HepG2 (cell line): ENCODE measurements around the gene GATA1. TPM values are rescaled to one million over a fixed set of nuclear protein-coding genes. Genes with fewer than 3 reads are reported as not detected.

Source experiments
- ATAC-seq: fragments of 200-7000 bp; cut with Tn5 transposase; 3 replicates; pipeline ENCODE4 v1.9.1; 2020; ENCODE audit warnings: mild to moderate bottlenecking, moderate library complexity
- BruUV-seq: library from RNA; stranded (reverse); fragments of 400-500 nt; replicated peaks from 2 replicates; lab custom pipeline; 2021; lab: Mats Ljungman, UMichigan
- CTCF ChIA-PET: fragments of 300-600 bp; formaldehyde crosslinking; extraction: SDS; loops from one replicate; lab custom pipeline; 2021; ENCODE audit warnings: low total read pairs, inconsistent platforms, low intra/inter-chr PET ratio; lab: Yijun Ruan, JAX
- POLR2A ChIA-PET: fragments of 350-600 bp; sonication (Branson Sonifier 250); formaldehyde crosslinking; loops from one replicate; lab custom pipeline; 2020; ENCODE audit warnings: antibody characterized with exemption, inconsistent platforms; lab: Yijun Ruan, JAX
- DNase-seq: peaks from one replicate; pipeline ENCODE4 v3.0.0-alpha.2; 2015; ENCODE audit warnings: low spot score
- FAIRE-seq: peaks from 3 replicates; lab custom pipeline; 2011; peaks lifted over from hg19 to GRCh38; lab: Jason Lieb, UNC
- H2AFZ ChIP-seq: one replicate; pipeline ENCODE4 v1.6.1; 2011; ENCODE audit warnings: low read length, inconsistent platforms
- H3K27ac ChIP-seq: fragments of 300-600 bp; 3 replicates; pipeline ENCODE4 v1.8.0; 2011; ENCODE audit warnings: mixed run types, mild to moderate bottlenecking, mixed read lengths, low read length, inconsistent platforms; ENCODE audit not compliant: insufficient read depth; ENCODE audit errors: extremely low read length
- H3K27me3 ChIP-seq, 2 experiments: fragments of 200-600 bp in 1 of 2; 2 replicates in 1 of 2; 3 replicates in 1 of 2; pipeline versions ENCODE4 v1.6.0 to v1.8.0; 2011; ENCODE audit warnings: low read length in 2 of 2, mild to moderate bottlenecking in 2 of 2, moderate library complexity in 2 of 2, inconsistent platforms in 1 of 2; ENCODE audit not compliant: insufficient read depth in 2 of 2, control insufficient read depth in 1 of 2
- H3K36me3 ChIP-seq, 2 experiments: fragments of 200-600 bp in 1 of 2; replicated peaks in 1 of 2; 2 replicates in 1 of 2; 3 replicates in 1 of 2; pipeline versions ENCODE4 v1.5.1 to v1.8.0; 2011; ENCODE audit warnings: low read length in 2 of 2, inconsistent platforms in 1 of 2; ENCODE audit not compliant: insufficient read depth in 2 of 2, control insufficient read depth in 1 of 2
- H3K4me1 ChIP-seq: 2 replicates; pipeline ENCODE4 v1.5.1; 2012; ENCODE audit warnings: low read length, inconsistent platforms; ENCODE audit not compliant: insufficient read depth
- H3K4me2 ChIP-seq: 2 replicates; pipeline ENCODE4 v1.6.0; 2011; ENCODE audit warnings: low read depth, low read length, inconsistent platforms
- H3K4me3 ChIP-seq, 3 experiments: fragments of 200-600 bp in 1 of 3; sonication (generic), shearing (Covaris generic) in 1 of 3; replicated peaks in 1 of 3; 2 replicates each; pipeline ENCODE4 v1.5.1; 2011 to 2016; ENCODE audit warnings: low read length in 3 of 3, inconsistent platforms in 2 of 3, low read depth in 2 of 3, mild to moderate bottlenecking in 2 of 3, control low read depth in 1 of 3, mixed read lengths in 1 of 3; ENCODE audit not compliant: insufficient read depth in 1 of 3
- H3K79me2 ChIP-seq: one replicate; pipeline ENCODE4 v1.6.1; 2011; ENCODE audit warnings: low read length, inconsistent platforms; ENCODE audit not compliant: insufficient read depth
- H3K9ac ChIP-seq: 2 replicates; pipeline ENCODE4 v1.6.0; 2011; ENCODE audit warnings: mild to moderate bottlenecking, low read depth, low read length, inconsistent platforms; ENCODE audit not compliant: insufficient read depth
- H3K9me3 ChIP-seq: 2 replicates; pipeline ENCODE4 v1.5.1; 2012; ENCODE audit warnings: mild to moderate bottlenecking, low read length
- H4K20me1 ChIP-seq: 2 replicates; pipeline ENCODE4 v1.6.0; 2011; ENCODE audit warnings: inconsistent platforms, mild to moderate bottlenecking, low read length, moderate library complexity; ENCODE audit not compliant: insufficient read depth
- CENPT ChIP-seq: sonication (generic); formaldehyde crosslinking; IDR thresholded peaks from 2 replicates; pipeline ENCODE4 v1.8.0; 2022; ENCODE audit warnings: low read depth, mild to moderate bottlenecking, moderate library complexity, missing genetic modification reagents
- GABPB1 ChIP-seq: IDR thresholded peaks from 2 replicates; pipeline ENCODE4 v1.6.1; 2016; ENCODE audit warnings: mild to moderate bottlenecking, missing genetic modification reagents, moderate library complexity, missing compliant biosample characterization
- KDM4B ChIP-seq: sonication (generic); formaldehyde crosslinking; IDR thresholded peaks from 2 replicates; pipeline ENCODE4 v1.4.0; 2020; ENCODE audit warnings: missing genetic modification reagents
- LCORL ChIP-seq, 2 experiments: fragments of 450-650 bp in 1 of 2; sonication (generic) in 1 of 2; formaldehyde crosslinking in 1 of 2; IDR thresholded peaks; 2 replicates each; pipeline versions ENCODE4 v1.5.0 to v1.6.1; 2017 to 2020; ENCODE audit warnings: antibody characterized with exemption in 1 of 2, missing genetic modification reagents in 1 of 2
- MAFG ChIP-seq: sonication (generic); formaldehyde crosslinking; IDR thresholded peaks from 2 replicates; pipeline ENCODE4 v1.5.1; 2020; ENCODE audit warnings: mild to moderate bottlenecking, missing genetic modification reagents
- MTA3 ChIP-seq: sonication (generic); formaldehyde crosslinking; IDR thresholded peaks from 2 replicates; pipeline ENCODE4 v1.4.0; 2020; ENCODE audit warnings: missing genetic modification reagents
- NBN ChIP-seq: fragments of 450-650 bp; conservative IDR thresholded peaks from 2 replicates; pipeline ENCODE4 v1.6.1; 2017
- PHF20 ChIP-seq: sonication (generic); formaldehyde crosslinking; IDR thresholded peaks from 2 replicates; pipeline ENCODE4 v1.5.0; 2020; ENCODE audit warnings: mild to moderate bottlenecking, missing genetic modification reagents
- SAP130 ChIP-seq: IDR thresholded peaks from 2 replicates; pipeline ENCODE4 v1.6.1; 2016; ENCODE audit warnings: low read depth
- SMAD9 ChIP-seq: sonication (generic); formaldehyde crosslinking; IDR thresholded peaks from 2 replicates; pipeline ENCODE4 v1.5.1; 2020; ENCODE audit warnings: mild to moderate bottlenecking, missing genetic modification reagents
- WIZ ChIP-seq: sonication (generic); formaldehyde crosslinking; IDR thresholded peaks from 2 replicates; pipeline ENCODE4 v1.5.1; 2020; ENCODE audit warnings: mild to moderate bottlenecking, missing genetic modification reagents
- ZEB1 ChIP-seq: IDR thresholded peaks from 2 replicates; pipeline ENCODE4 v1.6.1; 2012; ENCODE audit warnings: mild to moderate bottlenecking, low read depth, inconsistent platforms; ENCODE audit not compliant: insufficient replicate concordance
- ZNF709 ChIP-seq: sonication (generic); formaldehyde crosslinking; IDR thresholded peaks from 2 replicates; pipeline ENCODE4 v1.5.0; 2020; ENCODE audit warnings: mild to moderate bottlenecking, missing genetic modification reagents
- ZSCAN20 ChIP-seq: sonication (generic); formaldehyde crosslinking; IDR thresholded peaks from 2 replicates; pipeline ENCODE4 v1.4.0; 2020; ENCODE audit warnings: missing genetic modification reagents, mild to moderate bottlenecking, borderline replicate concordance
- WGBS: methylation state at CpG from one replicate; pipeline ENCODE4 v1.1.6; 2017; ENCODE audit warnings: low lambda C conversion rate; 5-methylcytosine and 5-hydroxymethylcytosine counted together
- in situ Hi-C: cut with HindIII; loops from 2 replicates; pipeline ENCODE4 v1.10.0; 2017; ENCODE audit warnings: low pct_unique_long_range_greater_than_20kb; ENCODE audit not compliant: extremely low pct_ligation_motif_present
- intact Hi-C: fragments of 100-400 bp; cut with micrococcal nuclease; formaldehyde crosslinking; loops from one replicate; pipeline ENCODE4 v1.10.0; 2022; ENCODE audit not compliant: unreplicated experiment
- polyA plus RNA-seq, 8 experiments: library from polyadenylated mRNA; depleted of rRNA in 3 of 8; stranded (reverse) in 7 of 8; unstranded in 1 of 8; fragments of >200 nt; fragmentation: Illumina TruSeq in 4 of 8; extraction: Trizol in 4 of 8; gene quantifications; 2 replicates each; pipeline versions ENCODE4 v1.2.1 to v1.2.3, GENCODE V29; 2011 to 2016; ENCODE audit warnings: low read depth in 4 of 8, missing spikeins in 1 of 8, mixed read lengths in 1 of 8; ENCODE audit not compliant: insufficient read depth in 1 of 8
- total RNA-seq, 5 experiments: library from RNA; depleted of rRNA; stranded (reverse); fragments of >200 nt; fragmentation: Illumina TruSeq; extraction: Trizol; gene quantifications; 2 replicates each; pipeline ENCODE4 v1.2.3, GENCODE V29; 2016; ENCODE audit warnings: low read depth in 1 of 5
- TF ChIP-seq, protein P1 (sequence below): sonication (generic); formaldehyde crosslinking; conservative IDR thresholded peaks from 2 replicates; pipeline ENCODE4 v1.4.0; 2020; ENCODE audit warnings: missing genetic modification reagents
- TF ChIP-seq, protein P2 (sequence below): sonication (generic); formaldehyde crosslinking; IDR thresholded peaks from 2 replicates; pipeline ENCODE4 v1.5.0; 2020; ENCODE audit warnings: missing genetic modification reagents

GATA1 gene
- total and polyA plus RNA-seq, 2 of the 13 experiments (the other 11 are each of a cell fraction or from before 2014, with no cell fraction given) = 0.13 TPM; not detected in 1

DNA sequence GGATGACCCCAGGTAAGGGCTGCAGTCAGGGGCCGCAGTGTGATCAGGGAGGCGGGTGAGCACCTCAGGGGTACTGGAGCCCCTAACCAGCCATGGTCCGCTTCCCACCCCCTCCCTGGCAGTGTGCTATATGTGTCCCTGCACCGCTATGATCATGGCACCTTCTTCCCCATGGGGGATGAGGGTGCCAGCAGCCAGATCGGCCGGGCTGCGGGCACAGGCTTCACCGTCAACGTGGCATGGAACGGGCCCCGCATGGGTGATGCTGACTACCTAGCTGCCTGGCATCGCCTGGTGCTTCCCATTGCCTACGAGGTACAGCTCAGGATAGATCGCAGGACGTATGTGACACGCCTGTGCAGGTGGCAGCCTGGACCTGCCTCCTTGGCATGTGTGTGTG lies 31.7 kb downstream of the GATA1 start:
- DNase-seq (no peak), FAIRE-seq (no peak), ATAC-seq (no peak)
- no peak overlapping the region for H3K4me2 ChIP-seq
- peaks cover 1 to 16% of the 10 kb centered on the region in 2 experiments; a peak in 3 of 5 replicates for H3K36me3 ChIP-seq
- in situ Hi-C loops (no loop called here), intact Hi-C loops (no loop called here)
- no TSS peak for BruUV-seq
- no peaks in the 10 kb centered on the region for H3K9me3 ChIP-seq
- H3K27me3 ChIP-seq = no peaks in the 10 kb centered on the region
- ChIA-PET POLR2A (no interaction called here), CTCF (no interaction called here)
- no peak overlapping the region for H3K9ac ChIP-seq
- no peak overlapping the region for H3K4me3 ChIP-seq
- H3K27ac ChIP-seq = no peak overlapping the region
- H3K79me2 ChIP-seq = no peaks in the 10 kb centered on the region
- H3K4me1 ChIP-seq = no peaks in the 10 kb centered on the region
- no peak overlapping the region for H2AFZ ChIP-seq
- H4K20me1 ChIP-seq = no peaks in the 10 kb centered on the region
- no CpG with 5 or more reads among the region's 16 CpGs for WGBS
- no peak for TF ChIP-seq CENPT (CRISPR knock-in tag)
- no peak for TF ChIP-seq ZEB1
- TF ChIP-seq, protein P1, sequence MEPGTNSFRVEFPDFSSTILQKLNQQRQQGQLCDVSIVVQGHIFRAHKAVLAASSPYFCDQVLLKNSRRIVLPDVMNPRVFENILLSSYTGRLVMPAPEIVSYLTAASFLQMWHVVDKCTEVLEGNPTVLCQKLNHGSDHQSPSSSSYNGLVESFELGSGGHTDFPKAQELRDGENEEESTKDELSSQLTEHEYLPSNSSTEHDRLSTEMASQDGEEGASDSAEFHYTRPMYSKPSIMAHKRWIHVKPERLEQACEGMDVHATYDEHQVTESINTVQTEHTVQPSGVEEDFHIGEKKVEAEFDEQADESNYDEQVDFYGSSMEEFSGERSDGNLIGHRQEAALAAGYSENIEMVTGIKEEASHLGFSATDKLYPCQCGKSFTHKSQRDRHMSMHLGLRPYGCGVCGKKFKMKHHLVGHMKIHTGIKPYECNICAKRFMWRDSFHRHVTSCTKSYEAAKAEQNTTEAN = no peak
- no peak for TF ChIP-seq NBN
- TF ChIP-seq MAFG = no peak
- no peak for TF ChIP-seq KDM4B
- no peak for TF ChIP-seq WIZ
- TF ChIP-seq ZNF709 (CRISPR knock-in tag) = no peak
- no peak for TF ChIP-seq ZSCAN20 (CRISPR knock-in tag)
- no peak for TF ChIP-seq SMAD9
- TF ChIP-seq LCORL (IDR thresholded peaks at IDR 0.05) = no peak
- no peak for TF ChIP-seq LCORL (CRISPR knock-in tag; IDR thresholded peaks at IDR 0.05)
- no peak for TF ChIP-seq PHF20
- TF ChIP-seq GABPB1 (CRISPR knock-in tag) = no peak
- no peak for TF ChIP-seq SAP130
- TF ChIP-seq, protein P2, sequence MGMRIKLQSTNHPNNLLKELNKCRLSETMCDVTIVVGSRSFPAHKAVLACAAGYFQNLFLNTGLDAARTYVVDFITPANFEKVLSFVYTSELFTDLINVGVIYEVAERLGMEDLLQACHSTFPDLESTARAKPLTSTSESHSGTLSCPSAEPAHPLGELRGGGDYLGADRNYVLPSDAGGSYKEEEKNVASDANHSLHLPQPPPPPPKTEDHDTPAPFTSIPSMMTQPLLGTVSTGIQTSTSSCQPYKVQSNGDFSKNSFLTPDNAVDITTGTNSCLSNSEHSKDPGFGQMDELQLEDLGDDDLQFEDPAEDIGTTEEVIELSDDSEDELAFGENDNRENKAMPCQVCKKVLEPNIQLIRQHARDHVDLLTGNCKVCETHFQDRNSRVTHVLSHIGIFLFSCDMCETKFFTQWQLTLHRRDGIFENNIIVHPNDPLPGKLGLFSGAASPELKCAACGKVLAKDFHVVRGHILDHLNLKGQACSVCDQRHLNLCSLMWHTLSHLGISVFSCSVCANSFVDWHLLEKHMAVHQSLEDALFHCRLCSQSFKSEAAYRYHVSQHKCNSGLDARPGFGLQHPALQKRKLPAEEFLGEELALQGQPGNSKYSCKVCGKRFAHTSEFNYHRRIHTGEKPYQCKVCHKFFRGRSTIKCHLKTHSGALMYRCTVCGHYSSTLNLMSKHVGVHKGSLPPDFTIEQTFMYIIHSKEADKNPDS (CRISPR knock-in tag) = no peak
- TF ChIP-seq MTA3 (CRISPR knock-in tag) = no peak
